ENCODE results near the gene ADCY6. TPM values are rescaled to one million over a fixed set of nuclear protein-coding genes. Genes with fewer than 3 reads are reported as not detected.

Gene ADCY6
- total RNA-seq, 1 experiment from 2014 or later: 31.1 TPM

- Mint-ChIP-seq H3K27ac (0 out of 7 replicates have a peak overlapping the region, but pooled peaks of 1 of the 3 experiments have one; percentile 18), H3K4me1 (peaks cover 40 to 51% of the 10 kb centered on the region in 2 experiments), H3K36me3 (ENCODE audit: insufficient read depth in 1 of 3, low read depth in 3 of 3) (peaks cover 2 to 37% (median 22%) of the 10 kb centered on the region in 3 experiments; a peak in 5 of 7 replicates), H3K4me3 (no peak overlapping the region), H3K9me3 (no peaks in the 10 kb centered on the region), H3K27me3 (ENCODE audit: low read depth) (peaks cover 22% of the 10 kb centered on the region)
- Histone ChIP-seq H3T11ph (ENCODE audit: low read length) (no peak overlapping the region), H2BK120ac (ENCODE audit: low read depth, low read length, poor library complexity, severe bottlenecking) (no peak overlapping the region), H2AK5ac (ENCODE audit: insufficient read length, low read length) (no peak overlapping the region), H4K91ac (ENCODE audit: insufficient read length, low read depth, low read length) (no peak overlapping the region), H3K79me2 (ENCODE audit: insufficient read depth, low read length) (no peaks in the 10 kb centered on the region), H3K23me2 (ENCODE audit: insufficient read length, low read depth, low read length, poor library complexity, severe bottlenecking) (peaks cover 11% of the 10 kb centered on the region), H3K23ac (ENCODE audit: insufficient read length, low read depth, low read length) (no peak overlapping the region), H3K14ac (ENCODE audit: insufficient read depth, low read length) (no peak overlapping the region; the same call in 1 of the 2 replicates), H3K56ac (ENCODE audit: insufficient read length, low read depth, low read length) (no peak overlapping the region), H3K79me1 (ENCODE audit: insufficient read depth, low read depth, low read length, poor library complexity, severe bottlenecking) (no peaks in the 10 kb centered on the region), H4K5ac (ENCODE audit: insufficient read length, low read depth, low read length) (no peak overlapping the region), H3K4ac (ENCODE audit: low read depth, low read length) (no peak overlapping the region), H4K20me1 (ENCODE audit: control insufficient read depth, insufficient read depth, insufficient read length) (no peaks in the 10 kb centered on the region), H3K9ac (ENCODE audit: extremely low read depth, insufficient read length, low read length) (no peak overlapping the region), H2BK12ac (ENCODE audit: insufficient read length, low read depth, low read length) (no peak overlapping the region), H3K27ac (ENCODE audit: insufficient read length, low read depth, low read length) (no peak overlapping the region), H3K4me1 (ENCODE audit: insufficient read depth, low read length) (no peaks in the 10 kb centered on the region), H3K9me3 (ENCODE audit: control insufficient read depth, low read depth, low read length) (no peaks in the 10 kb centered on the region), H4K8ac (replicated peaks; ENCODE audit: insufficient read length, low read depth, low read length) (no peak overlapping the region), H3K18ac (ENCODE audit: insufficient read length, low read depth, low read length) (no peak overlapping the region), H2BK15ac (ENCODE audit: low read depth, low read length) (no peak overlapping the region), H2BK20ac (ENCODE audit: low read depth, low read length, poor library complexity, severe bottlenecking) (no peak overlapping the region), H2AFZ (ENCODE audit: low read length) (no peak overlapping the region), H3K4me2 (ENCODE audit: insufficient read depth, insufficient read length, low read length) (no peak overlapping the region), H2BK5ac (ENCODE audit: insufficient read length, low read length) (no peak overlapping the region), H3K27me3 (ENCODE audit: insufficient read depth, low read length) (peaks cover 10% of the 10 kb centered on the region; the same call in 1 of the 2 replicates)
- no peak for TF ChIP-seq CTCF (conservative IDR thresholded peaks at IDR 0.05)
- no CpG with 5 or more reads among the region's 5 CpGs for WGBS (ENCODE audit: extremely low coverage, insufficient read length, low lambda C conversion rate)
- no peak for DNase-seq
Observed at GRCh38 chr12:48822139-48822538, 33.2 kb upstream of the ADCY6 start.
